Left kidney (tissue), 2 donors: Measurements from ENCODE around the gene COL5A1. TPM values are rescaled to one million over a fixed set of nuclear protein-coding genes. Genes with fewer than 3 reads are reported as not detected.

Source experiments
- DNase-seq: peaks from one replicate; pipeline ENCODE4 v3.0.0-alpha.2; 2013
- polyA plus RNA-seq: library from polyadenylated mRNA; unstranded; fragments of 120-200 nt; gene quantifications from one replicate; pipeline ENCODE4 v1.2.1, GENCODE V29; 2013; ENCODE audit not compliant: insufficient read length

The COL5A1 gene
- polyA plus RNA-seq, 1 donor: 77.3 TPM

- DNase-seq: no peak
These were observed 125.0 kb downstream of the COL5A1 start for GRCh38 chr9:134766587-134766986.

GRCh38 chr9:134768332-134768708 is 126.7 kb downstream of the COL5A1 start:
- no peak for DNase-seq

- no peak for DNase-seq
These were observed 127.2 kb downstream of the COL5A1 start for GRCh38 chr9:134768709-134769351.

- no peak for DNase-seq
These were observed 129.7 kb downstream of the COL5A1 start for GRCh38 chr9:134770972-134771971.

DNA sequence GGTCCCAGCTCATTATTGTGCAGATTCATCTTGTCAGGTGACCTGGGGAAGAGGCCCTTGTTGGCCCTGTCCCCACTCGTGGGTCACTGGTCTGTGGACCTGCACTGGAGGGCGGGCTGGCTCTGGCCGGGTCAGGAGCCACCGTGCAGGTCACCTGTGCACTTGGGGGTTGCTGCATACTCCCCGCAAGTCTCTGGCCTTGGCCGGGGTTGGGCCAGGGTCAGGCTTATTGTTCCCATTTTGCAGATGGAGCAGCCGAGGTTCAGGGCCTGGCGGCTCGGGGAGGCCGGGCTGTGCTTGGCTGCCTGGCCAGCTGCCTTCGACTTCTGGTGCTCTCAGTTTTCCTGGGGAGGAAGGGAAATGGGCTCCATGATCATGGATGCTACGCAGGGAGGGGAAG is 130.7 kb downstream of the COL5A1 start:
- no peak for DNase-seq

DNA sequence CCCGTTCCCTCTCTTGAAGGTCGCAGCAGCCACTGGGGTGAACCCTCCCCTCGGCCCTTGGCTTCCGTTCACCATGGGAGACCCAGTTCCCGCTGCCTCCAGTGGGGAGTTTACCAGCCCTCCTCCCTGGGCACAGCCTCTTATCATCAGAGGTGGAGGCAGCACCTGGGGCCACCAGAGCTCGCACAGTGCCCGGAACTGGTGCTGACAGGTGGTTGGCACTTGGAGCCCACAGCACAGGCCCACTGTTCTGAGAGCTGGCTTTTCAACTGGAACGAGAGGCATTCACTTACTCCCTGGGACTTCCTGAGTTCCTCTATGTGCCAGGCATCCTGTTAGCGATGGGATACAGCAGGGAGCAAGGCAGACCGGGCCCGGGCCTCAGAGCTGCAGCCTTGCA is 132.2 kb downstream of the COL5A1 start:
- no peak for DNase-seq

GRCh38 chr9:134774410-134774809 is 132.8 kb downstream of the COL5A1 start:
- no peak for DNase-seq

DNA sequence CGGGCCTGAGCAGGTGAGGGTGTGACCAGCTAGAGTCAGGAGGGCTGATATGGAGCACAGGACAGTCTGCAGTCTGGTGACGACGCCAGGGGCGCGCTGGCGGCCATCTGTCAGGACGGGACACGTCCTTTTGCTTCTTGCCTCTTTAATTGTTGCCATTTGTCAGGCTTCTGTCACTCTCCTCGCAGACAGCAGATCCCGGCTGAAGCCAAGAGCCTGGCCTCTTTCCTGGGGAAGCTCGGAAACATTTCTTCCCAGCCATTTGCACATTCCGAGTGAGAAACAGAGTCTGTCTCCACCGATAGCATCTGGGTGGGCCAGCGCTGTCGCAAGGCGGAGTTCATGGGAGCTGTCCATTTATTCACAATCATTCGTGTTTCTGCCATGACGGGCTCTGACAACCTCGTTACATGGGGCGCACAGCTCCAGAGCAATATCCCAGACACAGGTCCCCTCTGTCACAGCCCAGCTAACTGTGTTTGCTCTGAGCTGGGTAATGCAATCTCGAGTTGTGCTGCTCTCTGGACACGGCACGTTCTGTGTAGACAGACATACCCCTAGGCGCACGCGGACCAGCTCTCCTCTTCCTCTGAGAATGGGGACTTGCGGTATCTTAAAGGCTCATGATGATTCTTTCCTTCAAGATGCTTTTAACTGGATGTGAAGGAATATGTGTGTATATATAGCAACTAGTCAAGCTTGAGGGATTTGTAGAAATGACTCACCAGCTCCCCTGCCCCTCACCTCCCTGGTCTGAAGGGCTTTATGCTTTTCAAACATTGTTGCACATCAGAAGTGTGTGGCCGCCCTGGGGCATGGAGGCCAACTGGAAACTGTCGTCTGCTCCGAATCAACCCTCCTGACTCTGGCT is 133.7 kb downstream of the COL5A1 start:
- no peak for DNase-seq

GRCh38 chr9:134776080-134776796 is 134.6 kb downstream of the COL5A1 start:
- no peak for DNase-seq

DNA sequence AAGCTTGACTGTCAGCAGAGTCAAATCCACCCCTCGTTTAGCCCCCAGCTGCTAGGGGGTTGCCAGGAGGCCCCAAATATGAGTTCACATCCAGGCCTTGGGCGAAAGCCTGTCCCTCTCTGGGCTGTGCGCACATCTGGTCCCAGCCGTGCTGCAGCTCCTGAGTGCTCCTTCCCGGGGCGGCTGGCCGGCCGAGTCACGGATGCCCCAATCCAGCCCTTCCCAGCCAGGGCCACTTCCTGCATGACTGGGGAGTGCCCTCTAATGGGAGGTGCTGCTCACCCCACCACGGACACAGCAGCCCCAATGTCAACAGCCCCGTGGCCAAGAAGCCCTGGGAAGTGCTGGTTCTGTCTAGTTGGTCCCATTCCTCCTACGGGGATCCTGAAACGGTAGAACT is 135.6 kb downstream of the COL5A1 start:
- DNase-seq: no peak

GRCh38 chr9:134778156-134778555 is 136.6 kb downstream of the COL5A1 start:
- no peak for DNase-seq

DNA sequence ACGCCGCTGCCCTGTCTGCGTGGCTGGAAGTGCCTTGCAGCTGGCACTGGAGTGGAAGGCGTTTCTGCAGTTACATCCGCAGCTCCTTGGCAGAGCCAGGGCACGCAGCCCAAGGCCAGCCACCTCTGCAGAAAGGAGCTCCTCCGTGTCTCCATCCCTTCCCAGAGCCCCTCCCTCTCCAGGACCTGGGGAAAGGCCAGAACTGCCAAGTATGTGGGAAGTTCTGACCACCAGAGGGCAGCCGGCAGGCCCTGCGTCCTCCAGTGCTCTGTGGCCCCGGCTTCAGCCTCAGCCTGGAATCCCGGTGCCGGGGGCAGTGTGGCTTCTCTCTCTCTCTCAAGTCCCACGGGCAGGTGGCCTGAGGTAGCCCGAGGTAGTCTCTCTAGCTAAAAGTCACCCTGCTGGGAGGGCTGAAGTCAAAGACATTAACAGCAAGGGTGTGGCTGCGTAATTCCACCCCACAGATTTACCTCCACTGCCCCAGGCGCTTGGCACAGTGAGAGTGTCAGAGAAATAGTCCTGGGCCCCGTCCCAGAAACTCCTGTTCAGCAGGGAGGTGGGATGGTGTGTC is 137.3 kb downstream of the COL5A1 start:
- DNase-seq: peak; percentile 42

DNA sequence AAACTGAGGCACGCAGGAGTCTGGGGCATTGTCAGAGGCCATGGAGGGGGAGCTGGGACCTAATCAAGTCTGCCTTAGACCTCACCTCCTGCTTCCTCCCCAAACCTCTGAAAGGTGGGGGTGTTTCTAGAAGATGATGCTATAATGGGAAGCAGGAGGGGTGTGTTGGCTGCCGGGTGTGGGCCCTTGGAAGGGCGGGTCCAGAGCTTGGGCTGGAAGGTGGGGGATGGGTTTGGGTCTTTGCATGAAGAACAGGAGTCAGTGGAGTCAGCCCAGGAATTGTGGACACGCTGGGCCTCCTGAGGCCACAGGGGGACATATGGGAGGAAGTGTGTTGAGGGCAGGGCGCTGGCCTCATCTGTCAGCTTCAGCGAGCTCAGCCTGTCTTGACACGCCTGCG is 138.0 kb downstream of the COL5A1 start:
- no peak for DNase-seq

GRCh38 chr9:134781591-134782302 is 140.1 kb downstream of the COL5A1 start:
- DNase-seq: no peak

GRCh38 chr9:134782921-134783698 is 141.5 kb downstream of the COL5A1 start:
- DNase-seq: no peak

DNA sequence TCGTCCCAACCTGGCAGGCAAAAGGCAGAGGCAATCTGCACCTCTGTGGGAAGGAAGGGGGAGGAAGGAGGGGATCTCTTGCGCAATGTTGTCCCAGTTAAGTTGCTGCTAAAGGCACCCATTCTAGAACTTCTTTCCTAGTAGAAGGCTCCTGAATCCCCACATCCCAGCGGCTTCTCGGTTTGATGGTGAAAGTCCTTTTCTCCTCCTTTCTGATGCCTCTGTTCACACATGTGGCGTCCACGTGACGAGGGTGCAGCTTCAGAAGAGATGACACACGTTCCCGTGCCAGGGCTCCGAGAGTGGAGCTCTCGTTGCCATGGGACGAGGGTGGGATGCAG is 142.1 kb downstream of the COL5A1 start:
- no peak for DNase-seq

DNA sequence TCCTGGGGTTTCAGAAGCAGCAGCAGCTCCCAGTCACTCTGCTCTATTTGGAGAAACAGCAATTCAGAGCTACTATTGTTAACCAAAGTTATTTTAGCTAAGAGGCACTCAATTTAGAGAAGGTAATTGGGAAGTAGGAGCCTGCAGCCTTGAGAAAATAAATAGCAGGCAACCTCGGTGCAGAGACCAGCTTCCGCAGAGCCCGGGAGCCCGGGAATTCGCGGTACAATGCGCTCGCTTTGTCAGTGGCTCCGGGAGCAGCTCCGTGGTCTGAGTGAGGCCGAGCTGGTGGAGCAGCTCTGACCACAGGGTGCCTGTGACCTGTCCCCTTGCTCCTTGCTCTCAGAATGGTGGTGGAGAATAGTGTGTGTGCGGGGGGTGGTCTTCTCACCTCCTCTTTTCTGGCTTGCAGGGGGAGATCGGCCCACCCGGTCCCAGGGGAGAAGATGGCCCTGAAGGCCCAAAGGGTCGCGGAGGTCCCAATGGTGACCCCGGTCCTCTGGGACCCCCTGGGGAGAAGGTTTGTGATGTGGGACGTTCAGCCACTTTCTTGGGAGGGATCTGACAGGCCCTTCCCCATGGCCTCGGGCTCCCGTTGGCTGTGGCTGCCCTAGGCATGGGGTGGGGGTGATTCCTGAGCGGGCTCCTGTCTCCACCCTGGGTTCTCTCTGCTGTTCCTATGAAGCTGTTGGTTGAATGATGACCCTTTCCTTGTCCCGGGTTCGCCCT is 143.1 kb downstream of the COL5A1 start:
- no peak for DNase-seq

- DNase-seq: no peak
These were observed 143.9 kb downstream of the COL5A1 start for GRCh38 chr9:134785325-134786108.
